Loucy (cell line): ENCODE results near the gene KRTAP1-4.

Experiments
- CTCF ChIP-seq: fragments of 200-600 bp; sonication (generic); conservative IDR thresholded peaks from 2 replicates; pipeline ENCODE4 v1.5.1; 2014; ENCODE audit warnings: mild to moderate bottlenecking, antibody characterized with exemption, low read length
- EZH2phosphoT487 ChIP-seq: fragments of 200-600 bp; IDR thresholded peaks from 2 replicates; pipeline ENCODE4 v1.6.1; 2018; ENCODE audit warnings: antibody characterized with exemption, mild to moderate bottlenecking, moderate library complexity, borderline replicate concordance

GRCh38 chr17:41052566-41052965 is 22.6 kb upstream of the KRTAP1-4 start:
- TF ChIP-seq CTCF, result no peak
- TF ChIP-seq EZH2phosphoT487, result no peak
